Putamen (tissue), 1 donor: Measurements from ENCODE around the gene TSR3.

Experiments used
- DNase-seq: peaks from one replicate; pipeline ENCODE4 v3.0.0-alpha.2; 2016; ENCODE audit warnings: low spot score

The TSR3 gene

GRCh38 chr16:1351215-1351581 is 480 bp downstream of the TSR3 start:
- DNase-seq: no peak

GRCh38 chr16:1350691-1351090 is 987 bp downstream of the TSR3 start:
- DNase-seq: no peak

- DNase-seq: no peak
Observed at GRCh38 chr16:1349951-1350350, 1.7 kb downstream of the TSR3 start.

- no peak for DNase-seq
Observed at GRCh38 chr16:1349351-1349750, 2.3 kb downstream of the TSR3 start.

- no peak for DNase-seq
Observed at GRCh38 chr16:1348926-1349325, 2.8 kb downstream of the TSR3 start.

GRCh38 chr16:1348441-1348840 is 3.2 kb downstream of the TSR3 start:
- no peak for DNase-seq

GRCh38 chr16:1347962-1348361 is 3.7 kb downstream of the TSR3 start:
- DNase-seq: no peak

- DNase-seq: no peak
Observed at GRCh38 chr16:1347286-1347855, 4.3 kb downstream of the TSR3 start.

- DNase-seq: no peak
Observed at GRCh38 chr16:1346422-1347285, 5.0 kb downstream of the TSR3 start.

- DNase-seq: no peak
Observed at GRCh38 chr16:1345651-1346421, 5.8 kb downstream of the TSR3 start.

- no peak for DNase-seq
Observed at GRCh38 chr16:1345087-1345486, 6.6 kb downstream of the TSR3 start.

GRCh38 chr16:1344499-1344898 is 7.2 kb downstream of the TSR3 start:
- DNase-seq: no peak

- no peak for DNase-seq
Observed at GRCh38 chr16:1343428-1344242, 8.0 kb downstream of the TSR3 start.

- peak; percentile 71 for DNase-seq
Observed at GRCh38 chr16:1342526-1343427, 8.9 kb downstream of the TSR3 start.

GRCh38 chr16:1341495-1342420 is 9.9 kb downstream of the TSR3 start:
- no peak for DNase-seq

- DNase-seq: no peak
Observed at GRCh38 chr16:1340730-1341494, 10.8 kb downstream of the TSR3 start.

GRCh38 chr16:1338855-1339675 is 12.6 kb downstream of the TSR3 start:
- no peak for DNase-seq

GRCh38 chr16:1338119-1338730 is 13.5 kb downstream of the TSR3 start:
- DNase-seq: no peak
